Hematopoietic multipotent progenitor cell treated with erythropoietin and hydrocortisone succinate and interleukin-3 and kit ligand, for 8 days (in vitro differentiated cells): ENCODE results near the gene RAB27A.
A peak's percentile ranks its signal among the peaks of the same experiment; 100 is the strongest.
"Not testable (repeated sequence)": the region's sequence is repeated elsewhere in the genome, so short reads cannot be mapped to it uniquely, and the experiment has no call there.

ENCODE experiments used
- DNase-seq: peaks from one replicate; pipeline ENCODE4 v3.0.0-alpha.2; 2015

The RAB27A gene

DNA sequence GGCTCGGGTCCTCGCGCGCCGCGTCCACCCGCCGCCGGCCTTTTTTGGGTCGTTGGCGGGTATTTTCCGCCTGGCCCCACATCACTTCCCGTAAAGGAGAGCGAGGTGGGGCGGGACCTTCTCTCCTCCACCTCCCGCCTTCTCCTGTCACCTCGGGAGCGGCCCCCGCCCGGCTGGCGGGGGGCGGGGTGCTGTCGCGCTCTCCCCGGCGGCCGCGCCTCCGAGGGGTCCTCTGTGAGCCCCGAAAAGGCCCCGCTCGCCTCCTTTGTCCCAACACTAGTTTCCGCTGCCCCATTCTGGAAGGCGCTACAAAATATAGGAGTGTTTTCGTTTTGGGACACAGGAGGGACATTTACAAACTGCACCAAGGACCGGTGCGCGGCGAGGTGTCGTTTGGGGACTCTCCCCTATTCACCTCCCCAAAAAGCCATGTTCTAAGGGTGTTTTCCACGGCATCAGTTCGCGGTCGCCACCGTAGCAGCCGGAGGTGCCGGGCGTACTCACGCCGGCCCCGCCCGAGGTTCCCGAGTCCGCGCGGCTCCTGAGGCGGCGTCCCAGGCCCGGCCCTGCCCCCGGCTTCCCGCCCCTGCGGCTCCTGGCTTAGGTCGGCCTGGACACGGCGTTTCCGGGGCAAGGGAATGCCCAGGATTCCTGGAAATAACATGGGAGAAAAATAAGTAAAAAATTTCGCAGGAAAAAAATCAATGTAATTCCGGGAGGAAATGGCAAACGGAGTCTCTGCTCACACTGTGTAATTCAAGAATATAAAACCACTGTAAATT, at the start of gene RAB27A:
Gene RAB27A, minus strand, starts transcription at position 68 of the 782 bp plus-strand sequence. CDS start 54,879 bp downstream, outside the sequence.
- DNase-seq = peak; percentile 53

DNA sequence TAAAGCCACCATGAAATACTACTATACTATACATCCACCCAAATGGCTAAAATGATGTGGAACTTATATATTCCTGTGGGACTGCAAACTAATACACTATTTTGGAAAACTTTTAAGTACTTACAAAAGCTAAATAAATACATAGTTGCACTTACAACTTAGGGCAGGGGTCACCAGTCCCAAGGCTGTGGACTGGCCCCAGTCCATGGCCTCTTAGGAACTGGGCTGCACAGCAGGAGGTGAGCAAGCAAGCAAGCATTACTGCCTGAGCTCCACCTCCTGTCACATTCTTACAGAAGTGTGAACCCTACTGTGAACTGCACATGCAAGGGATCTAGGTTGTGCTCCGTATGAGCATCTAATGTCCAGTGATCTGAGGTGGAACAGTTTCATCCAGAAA, 47.5 kb upstream of the RAB27A start:
- no peak for DNase-seq

DNA sequence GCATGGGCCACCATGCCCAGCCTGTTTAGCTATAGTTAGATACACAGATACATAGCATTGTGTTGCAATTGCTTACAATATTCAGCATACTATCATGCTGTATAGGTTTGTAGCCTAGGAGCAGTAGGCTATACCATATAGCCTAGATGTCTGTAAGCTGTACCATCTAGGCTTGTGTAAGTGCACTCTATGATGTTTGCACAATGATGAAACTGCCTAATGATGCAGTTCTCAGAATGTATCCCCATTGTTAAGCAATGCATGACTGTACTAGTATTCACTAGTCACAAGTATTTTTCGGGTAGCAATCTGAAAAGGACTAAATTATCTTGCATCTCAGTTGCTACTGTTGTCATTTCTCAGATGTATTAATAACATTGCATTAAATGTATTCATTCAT, 45.4 kb upstream of the RAB27A start:
- DNase-seq = no peak

DNA sequence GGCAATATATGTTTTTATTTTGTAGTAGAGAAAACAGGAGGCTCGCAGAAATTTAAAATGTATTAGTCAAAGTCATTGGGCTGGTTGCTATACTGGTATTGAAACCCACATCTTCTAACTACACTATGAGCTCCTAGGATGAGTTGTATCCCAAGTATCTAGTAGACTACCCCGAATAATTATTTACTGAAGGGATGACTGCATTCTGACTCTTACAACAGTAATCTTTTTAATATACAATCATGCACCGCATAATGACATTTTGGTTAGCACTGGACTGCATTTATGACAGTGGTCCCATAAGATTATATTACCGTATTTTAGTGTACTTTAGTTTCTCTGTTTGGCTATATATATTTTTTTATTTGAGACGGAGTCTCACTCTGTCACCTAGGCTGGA, 44.8 kb upstream of the RAB27A start:
- DNase-seq = no peak

DNA sequence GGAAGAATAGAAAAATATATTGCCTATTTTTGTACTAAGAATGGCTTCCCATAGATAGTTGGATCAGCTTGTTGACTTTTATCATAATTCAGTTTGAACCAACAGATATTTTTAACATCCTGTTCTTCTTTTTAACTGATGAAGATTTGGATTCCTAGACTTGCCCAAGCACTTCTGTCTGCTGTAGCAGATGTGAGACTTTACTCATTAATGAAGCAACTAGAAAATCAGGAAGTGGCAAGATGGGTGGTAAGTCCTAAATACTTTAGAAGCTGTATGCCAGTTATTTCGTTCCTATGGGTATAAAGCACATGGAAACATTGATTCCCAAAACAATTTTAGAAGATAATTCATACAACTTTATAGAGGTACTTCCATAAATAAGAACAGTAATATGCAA, 37.8 kb upstream of the RAB27A start:
- DNase-seq = peak; percentile 12

DNA sequence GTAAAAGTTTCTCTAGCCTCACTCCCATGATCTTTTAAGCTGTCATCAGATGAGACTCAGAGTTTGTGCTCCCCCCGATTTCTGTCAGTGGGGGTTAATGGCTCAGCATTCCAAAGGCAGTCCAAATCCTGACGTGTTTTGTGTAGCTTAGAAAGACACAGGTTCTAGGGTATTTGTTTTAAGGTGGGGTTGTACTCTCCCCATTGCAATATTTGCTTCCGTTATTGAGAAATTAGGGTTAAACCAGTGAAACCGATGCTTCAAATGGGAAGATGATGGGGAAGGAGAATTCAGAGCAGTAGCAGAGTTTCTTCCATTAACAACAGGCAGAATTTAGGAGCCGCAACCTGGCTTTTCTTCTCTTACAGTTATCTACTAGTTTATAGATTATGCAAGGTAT, 32.9 kb upstream of the RAB27A start:
- no peak for DNase-seq

DNA sequence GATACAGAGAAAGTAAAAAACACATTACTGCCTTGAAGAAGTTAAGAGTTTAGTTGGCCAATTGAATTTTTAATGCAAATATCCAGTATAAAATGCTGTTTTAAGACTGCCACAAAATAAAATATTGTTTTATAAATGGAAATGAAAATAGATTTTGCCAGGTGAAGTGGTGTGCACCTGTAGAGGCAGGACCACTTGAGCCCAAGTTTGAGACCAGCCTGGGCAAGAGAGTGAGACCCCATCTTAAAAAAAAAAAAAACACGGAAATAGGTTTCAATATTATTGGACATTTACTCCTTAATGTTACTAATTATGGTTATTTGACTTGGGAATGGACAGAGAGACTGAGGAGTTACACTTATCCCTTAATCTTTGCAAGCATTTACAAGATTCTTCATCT, 31.4 kb upstream of the RAB27A start:
- DNase-seq = no peak

DNA sequence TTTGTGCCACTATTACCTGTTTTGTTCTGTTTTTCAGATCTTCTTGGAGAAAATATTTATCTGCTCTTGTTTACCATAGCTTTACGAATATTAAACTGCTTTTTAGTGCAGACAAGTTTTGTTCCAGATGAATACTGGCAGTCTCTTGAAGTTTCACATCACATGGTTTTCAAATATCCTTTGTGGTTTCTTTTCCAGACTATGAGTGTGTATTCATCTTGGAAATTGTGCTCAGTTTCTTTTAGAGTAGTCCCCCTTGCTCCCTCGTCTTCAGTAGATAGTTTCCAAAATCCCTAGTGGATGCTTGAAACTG, 30.6 kb upstream of the RAB27A start:
- DNase-seq = no peak

DNA sequence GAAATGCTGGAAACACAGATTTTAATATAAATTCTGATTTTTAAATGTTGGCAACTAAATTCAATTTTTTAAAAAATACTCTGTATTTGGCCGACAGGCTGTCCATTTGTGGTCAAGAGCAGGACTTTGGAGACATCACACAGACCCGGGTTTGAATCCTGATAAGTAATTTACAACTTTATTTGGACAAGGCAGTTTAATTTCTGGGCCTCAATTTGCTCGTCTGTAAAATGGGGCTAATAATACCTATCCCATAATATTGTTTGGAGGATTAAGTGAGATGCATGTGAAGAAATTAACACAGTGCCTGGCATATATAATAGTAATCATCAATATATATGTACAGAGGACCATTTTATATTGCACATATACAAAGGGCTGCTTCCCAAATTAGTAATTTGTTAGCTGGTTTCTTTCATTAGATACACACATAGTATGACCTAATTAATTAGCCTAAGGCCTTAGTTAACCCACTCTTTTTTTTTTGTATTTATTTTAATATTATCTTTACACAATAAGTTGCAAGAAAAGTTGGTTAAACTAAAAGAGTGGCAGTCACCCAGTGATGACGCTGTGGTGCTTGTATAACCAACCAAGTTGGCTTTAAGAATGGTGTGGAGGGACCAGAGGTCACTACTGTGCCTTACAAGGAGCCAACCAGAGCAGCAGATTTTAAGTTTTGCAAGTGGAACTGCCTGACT, 30.1 kb upstream of the RAB27A start:
- DNase-seq = peak; percentile 80

DNA sequence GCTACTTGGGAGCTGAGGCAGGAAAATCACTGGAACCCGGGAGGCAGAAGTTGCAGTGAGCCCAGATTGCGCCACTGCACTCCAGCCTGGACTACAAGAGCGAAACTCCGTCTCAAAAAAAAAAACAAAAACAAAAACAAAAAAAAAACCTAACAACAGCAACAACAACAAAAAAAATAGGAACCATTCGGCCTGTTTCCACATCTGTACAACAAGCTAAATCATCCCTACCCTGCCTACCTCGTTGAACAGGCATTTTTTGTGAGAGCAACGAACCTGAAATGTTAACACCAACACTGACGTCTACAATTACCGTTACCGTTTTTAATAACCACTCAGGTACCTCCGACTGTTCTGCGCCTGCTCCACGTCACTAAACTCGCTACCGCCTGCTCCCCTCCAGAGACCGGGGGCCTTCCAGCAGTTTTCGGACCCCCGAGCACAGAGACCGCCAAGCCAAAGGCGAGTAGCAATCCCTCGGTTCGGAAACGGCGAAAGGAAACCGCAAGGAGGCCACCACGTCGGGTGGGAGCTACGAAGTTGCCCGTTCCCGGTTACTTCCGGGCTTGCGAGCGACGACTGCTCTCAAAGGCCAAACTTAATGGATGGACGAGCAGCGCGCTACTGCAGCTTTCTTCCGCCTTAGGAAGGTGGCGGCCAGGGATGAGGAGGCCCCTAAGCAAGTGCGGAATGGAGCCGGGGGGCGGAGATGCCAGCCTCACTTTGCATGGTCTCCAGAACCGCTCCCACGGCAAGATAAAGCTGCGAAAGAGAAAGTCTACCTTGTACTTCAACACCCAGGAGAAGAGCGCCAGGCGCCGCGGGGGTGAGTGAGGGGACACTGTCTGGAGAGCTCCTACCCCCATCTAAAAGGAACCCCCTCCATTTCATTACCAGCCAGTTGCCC, 29.2 kb upstream of the RAB27A start, which contains the start of the genes PIGB and PIGBOS1:
Gene PIGB, plus strand, starts transcription at position 635 of the 907 bp plus-strand sequence. Its CDS starts 29 bp downstream, at position 664.
Gene PIGBOS1, minus strand, starts transcription at position 536 of the 907 bp plus-strand sequence. CDS start 1,331 bp downstream, outside the sequence.
- DNase-seq = peak; percentile 92

DNA sequence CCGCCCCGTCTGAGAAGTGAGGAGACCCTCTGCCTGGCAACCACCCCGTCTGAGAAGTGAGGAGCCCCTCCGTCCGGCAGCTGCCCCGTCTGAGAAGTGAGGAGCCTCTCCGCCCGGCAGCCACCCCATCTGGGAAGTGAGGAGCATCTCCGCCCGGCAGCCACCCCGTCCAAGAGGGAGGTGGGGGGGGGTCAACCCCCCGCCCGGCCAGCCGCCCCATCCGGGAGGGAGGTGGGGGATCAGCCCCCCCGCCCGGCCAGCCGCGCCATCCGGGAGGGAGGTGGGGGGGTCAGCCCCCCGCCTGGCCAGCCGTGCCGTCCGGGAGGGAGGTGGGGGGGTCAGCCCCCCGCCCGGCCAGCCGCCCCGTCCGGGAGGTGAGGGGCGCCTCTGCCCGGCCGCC, 13.2 kb upstream of the RAB27A start:
- not testable (repeated sequence) for DNase-seq

DNA sequence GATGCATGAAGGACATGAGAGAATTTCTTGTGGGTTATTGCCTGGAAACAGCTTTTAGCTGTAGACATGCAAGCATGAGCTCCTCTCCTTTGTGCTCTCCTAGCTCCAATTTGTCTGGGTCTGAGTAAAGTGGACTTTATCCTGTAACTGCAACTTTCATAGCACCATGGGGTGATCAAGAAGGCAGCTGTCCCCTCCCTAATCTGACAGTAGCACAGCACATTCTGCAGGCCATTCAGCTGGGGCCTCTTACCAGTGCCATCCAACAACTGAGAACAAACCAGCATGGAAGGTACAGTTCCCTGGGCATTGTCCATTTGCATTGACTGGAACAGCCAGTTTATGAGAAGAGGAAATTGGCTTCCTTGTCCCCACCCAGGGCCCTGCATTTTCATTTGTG, 7.7 kb upstream of the RAB27A start:
- DNase-seq = no peak

DNA sequence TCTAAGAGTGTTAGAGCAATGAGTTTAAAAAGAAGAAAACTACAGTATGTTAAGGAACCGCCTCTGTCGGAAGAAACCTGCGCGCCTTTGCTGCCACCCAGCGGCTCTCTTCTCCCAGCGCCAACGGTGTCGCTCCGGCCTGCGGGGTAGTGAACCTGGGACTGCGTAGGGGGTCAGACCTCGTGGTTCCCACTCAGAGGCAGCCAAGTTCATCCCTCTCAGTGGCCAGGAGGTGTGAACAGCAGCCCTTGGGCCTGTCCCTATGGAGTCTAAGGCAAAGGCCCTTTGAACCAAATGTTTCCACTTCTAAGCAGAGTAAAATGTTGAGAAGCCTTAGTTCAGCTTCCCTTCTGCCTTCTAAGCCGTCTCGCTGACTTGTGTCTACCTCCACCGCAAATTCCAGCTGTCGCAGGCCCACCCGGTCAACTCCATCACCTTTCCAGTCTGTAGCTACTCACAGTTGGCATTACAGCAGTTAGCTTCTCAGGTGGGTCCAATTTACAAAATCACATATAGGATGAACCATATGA, 980 bp upstream of the RAB27A start:
- peak; percentile 81 for DNase-seq

DNA sequence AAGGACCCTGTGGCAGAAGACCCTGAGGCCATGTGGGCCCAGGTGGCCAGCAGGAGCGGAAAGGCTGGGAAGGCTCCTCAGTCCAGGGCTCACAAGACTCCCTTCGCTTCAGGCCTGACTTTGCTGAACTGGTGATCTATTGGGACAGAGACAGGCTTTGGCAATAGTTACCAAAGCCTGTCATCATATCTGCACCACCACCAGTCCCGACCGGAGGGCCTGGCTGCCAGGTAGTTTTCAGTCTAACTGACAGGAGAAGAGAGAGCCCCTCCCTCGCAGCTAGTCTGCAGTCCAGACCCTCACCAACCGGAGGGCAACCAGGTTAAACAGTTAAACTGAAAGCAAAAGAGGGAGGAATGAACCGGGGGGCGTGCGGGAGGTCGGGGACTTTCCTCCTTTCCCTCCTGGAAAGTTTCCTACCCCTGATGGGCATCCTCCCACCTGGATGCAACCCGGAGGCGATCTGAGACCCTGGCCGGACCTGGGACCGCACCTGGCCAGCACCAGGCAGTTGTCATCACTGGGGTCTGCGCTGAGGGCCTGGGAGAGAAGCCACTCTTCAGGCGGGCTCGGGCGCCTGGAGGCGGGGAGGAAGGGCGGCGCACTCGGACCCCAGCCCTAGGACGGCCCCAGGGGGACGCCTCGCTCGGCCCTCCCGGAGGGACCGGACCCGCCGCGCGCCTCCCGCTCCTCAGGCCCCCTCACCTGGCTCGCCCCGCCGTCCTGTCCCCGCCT, 435 bp downstream of the RAB27A start:
- peak; percentile 31 for DNase-seq

DNA sequence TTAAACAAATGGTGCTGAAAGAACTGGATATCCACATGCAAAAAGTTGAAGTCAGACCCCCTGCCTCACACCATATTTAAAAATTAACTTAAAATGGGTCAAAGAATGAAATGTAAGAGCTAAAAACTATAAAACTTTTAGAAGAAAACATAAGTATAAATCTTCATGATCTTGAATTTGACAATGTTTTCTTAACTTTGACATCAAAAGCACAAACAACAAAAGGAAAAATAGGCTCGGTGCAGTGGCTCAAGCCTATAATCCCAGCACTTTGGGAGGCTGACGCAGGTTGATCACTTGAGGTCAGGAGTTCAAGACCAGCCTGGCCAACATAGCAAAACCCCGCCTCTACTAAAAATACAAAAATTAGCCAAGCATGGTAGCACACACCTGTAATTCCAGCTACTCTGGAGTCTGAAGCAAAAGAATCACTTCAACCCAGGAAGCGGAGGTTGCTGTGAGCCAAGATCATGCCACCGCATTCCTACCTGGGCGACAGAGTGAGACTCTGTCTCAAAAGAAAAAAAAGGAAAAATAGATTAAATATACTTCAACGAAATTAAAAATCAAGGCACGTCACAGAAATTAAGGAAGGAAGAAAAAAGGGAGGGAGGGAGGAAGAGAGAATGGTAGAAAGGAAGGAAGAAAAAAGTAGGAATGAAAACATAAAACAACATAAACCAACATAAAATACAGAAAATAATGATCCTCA, 1.5 kb downstream of the RAB27A start:
- no peak for DNase-seq

DNA sequence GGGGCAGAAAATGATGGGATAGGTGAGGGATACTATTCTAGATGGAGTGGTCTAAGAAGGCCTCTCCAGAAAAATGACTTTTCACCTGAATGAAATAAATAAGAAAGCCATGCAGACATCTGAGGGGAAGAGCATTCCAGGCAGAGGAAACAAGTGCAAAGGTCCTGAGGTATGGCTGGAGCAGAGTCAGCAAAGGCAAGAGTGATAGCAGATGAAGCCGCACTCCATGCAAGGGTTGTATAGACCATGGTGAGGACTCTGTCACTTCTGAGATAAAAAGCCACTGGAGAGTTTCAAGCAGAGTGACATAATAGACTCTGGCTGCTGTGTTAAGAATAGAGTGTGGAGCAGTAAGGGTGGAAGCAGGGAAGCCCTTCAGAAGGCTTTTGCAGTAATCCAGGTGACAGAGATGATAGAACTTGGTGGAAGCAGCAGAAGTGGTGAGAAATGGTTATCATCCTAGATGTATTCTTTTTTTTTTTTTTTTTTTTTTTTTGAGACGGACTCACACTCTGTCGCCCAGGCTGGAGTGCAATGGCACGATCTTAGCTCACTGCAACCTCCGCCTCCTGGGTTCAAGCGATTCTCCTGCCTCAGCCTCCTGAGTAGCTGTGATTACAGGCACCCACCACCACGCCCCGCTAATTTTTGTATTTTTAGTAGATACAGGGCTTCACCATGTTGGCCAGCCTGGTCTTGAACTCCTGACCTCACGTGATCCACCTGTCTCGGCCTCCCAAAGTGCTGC, 3.0 kb downstream of the RAB27A start:
- not testable (repeated sequence) for DNase-seq

DNA sequence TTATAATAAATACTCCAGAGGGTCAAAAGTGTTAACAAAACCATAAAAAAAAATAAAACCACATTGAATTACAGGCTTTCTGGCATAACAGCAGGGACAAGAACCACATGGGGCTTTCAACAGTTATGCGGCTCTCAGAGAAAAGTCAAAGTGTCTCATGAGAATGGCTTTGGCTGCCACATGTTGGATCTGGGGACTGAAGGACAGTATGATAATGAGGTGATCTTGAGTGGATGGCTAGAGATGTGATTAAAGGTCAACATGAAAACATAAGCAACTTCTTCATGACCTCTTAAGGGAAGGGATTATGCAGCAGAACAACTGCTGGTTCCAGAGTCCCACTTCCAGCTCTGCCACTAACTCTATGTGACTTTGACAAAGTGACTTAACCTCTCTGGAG, 5.2 kb downstream of the RAB27A start:
- DNase-seq = no peak

DNA sequence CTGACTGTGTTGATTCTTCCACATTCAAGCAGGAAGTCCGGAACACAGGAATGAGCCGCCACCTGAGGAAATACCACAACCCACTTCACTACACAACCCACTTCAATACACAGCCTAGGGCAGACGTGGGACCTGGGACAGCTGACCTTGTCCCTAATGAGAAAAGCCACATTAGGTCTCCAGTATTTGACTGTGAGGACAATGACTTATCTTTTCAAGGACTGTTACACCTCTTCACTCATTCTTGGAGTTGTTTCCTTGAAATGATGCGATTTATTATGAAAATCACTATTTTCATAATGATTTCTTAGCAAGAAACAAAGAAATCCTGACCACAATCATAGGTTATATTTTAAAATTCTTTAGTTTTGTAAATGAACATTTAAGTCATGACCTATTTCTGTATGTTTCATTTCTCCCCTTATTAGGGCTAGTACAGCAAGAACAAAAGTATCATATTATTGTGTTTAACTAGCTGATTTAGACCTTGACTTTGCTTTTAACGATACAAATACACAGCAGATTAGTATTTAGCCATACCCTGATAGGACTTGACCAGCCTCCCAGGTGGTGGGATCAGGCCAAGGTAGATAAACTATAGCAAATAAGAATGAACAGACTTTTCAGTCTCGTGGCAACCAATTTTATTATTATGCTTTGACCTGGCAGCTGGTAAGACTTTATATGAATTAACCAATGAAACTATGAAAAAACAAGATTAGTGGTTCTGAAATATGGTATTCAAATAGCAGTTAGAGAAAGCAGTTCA, 6.0 kb downstream of the RAB27A start:
- DNase-seq = no peak

DNA sequence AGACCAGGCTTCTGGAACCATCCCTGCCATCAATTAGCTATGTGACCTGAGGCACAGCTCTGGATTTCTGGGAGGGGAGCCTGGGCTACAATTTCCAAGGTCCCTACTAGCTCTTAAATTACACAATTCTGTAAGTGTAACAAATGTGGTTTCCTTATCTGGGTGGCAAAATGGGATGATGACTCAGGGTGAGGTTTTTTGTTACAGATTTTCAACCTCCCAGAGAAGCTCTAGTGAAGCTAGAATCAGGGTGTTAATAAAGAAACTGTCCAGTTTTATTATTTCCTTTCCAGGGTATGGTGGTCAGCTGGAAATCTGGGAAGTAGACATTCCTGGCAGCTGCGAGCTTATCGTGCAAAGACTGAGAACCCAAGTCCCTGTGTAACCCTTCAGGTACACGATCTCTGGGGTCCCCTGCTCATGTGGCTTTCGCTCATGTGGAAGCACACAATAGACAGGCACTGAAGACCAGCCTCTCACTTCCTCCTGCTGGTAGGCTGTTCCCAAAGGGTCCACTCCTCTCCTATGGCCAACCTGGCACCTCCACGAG, 7.3 kb downstream of the RAB27A start:
- peak; percentile 60 for DNase-seq
